Activated T-helper 2 cell treated with anti-CD3 and anti-CD28 coated beads, Interferon-gamma antibody, Interleukin-2, Interleukin-4, amounts not matched to agents 10 μg/mL and 5 μg/mL and 100 μg/mL, durations not matched to agents 14 hours and 24 hours and 36 hours (primary cell): ENCODE results near the gene OR8A1. TPM values are rescaled to one million over a fixed set of nuclear protein-coding genes. Genes with fewer than 3 reads are reported as not detected.
"Not testable (repeated sequence)": the region's sequence is repeated elsewhere in the genome, so short reads cannot be mapped to it uniquely, and the experiment has no call there.

Source experiments
- DNase-seq: peaks from one replicate; pipeline ENCODE4 v3.0.0; 2021; ENCODE audit warnings: low spot score
- H3K27ac Mint-ChIP-seq: one replicate; pipeline ENCODE4 v1.8.0; 2021; ENCODE audit warnings: mixed read lengths
- H3K27me3 Mint-ChIP-seq: one replicate; pipeline ENCODE4 v1.8.0; 2021; ENCODE audit warnings: low read depth, mixed read lengths
- H3K36me3 Mint-ChIP-seq: one replicate; pipeline ENCODE4 v1.8.0; 2021; ENCODE audit warnings: low read depth, mixed read lengths
- H3K4me1 Mint-ChIP-seq: one replicate; pipeline ENCODE4 v1.8.0; 2021; ENCODE audit warnings: low read depth, mixed read lengths
- H3K4me3 Mint-ChIP-seq: one replicate; pipeline ENCODE4 v1.8.0; 2021; ENCODE audit warnings: low read depth, mild to moderate bottlenecking, moderate library complexity, mixed read lengths
- H3K9me3 Mint-ChIP-seq: one replicate; pipeline ENCODE4 v1.8.0; 2021; ENCODE audit warnings: mixed read lengths
- intact Hi-C: fragments of 100-400 bp; cut with micrococcal nuclease; formaldehyde crosslinking; loops from one replicate; pipeline ENCODE4 v1.15.1; 2023
- total RNA-seq: library from RNA; stranded (reverse); gene quantifications from 2 replicates; pipeline ENCODE4 v1.2.3, GENCODE V29; 2022

Gene OR8A1
- total RNA-seq, 1 donor from 2014 or later: not detected

- not testable (repeated sequence) for DNase-seq, H3K27ac Mint-ChIP-seq, H3K4me1 Mint-ChIP-seq
These were observed 32.9 kb downstream of the OR8A1 start for GRCh38 chr11:124602723-124603122.

GRCh38 chr11:124605719-124606118 is 35.9 kb downstream of the OR8A1 start:
- Mint-ChIP-seq H3K27me3 (peaks cover 9% of the 10 kb centered on the region), H3K4me1 (peaks cover 2% of the 10 kb centered on the region), H3K9me3 (no peaks in the 10 kb centered on the region), H3K36me3 (no peaks in the 10 kb centered on the region), H3K4me3 (no peak overlapping the region), H3K27ac (no peak overlapping the region)
- no peak for DNase-seq
- intact Hi-C loops: no loop called here

More at GRCh38 chr11:124602723-124603122, 32.9 kb downstream of the OR8A1 start:
- H3K9me3 Mint-ChIP-seq, intact Hi-C loops, H3K4me3 Mint-ChIP-seq, H3K36me3 Mint-ChIP-seq: not testable (repeated sequence)
- peaks cover 15% of the 10 kb centered on the region for H3K27me3 Mint-ChIP-seq

- intact Hi-C loops: no loop called here
- DNase-seq: no peak
These were observed 38.4 kb downstream of the OR8A1 start for GRCh38 chr11:124608147-124608546.

GRCh38 chr11:124610295-124610694 is 40.5 kb downstream of the OR8A1 start:
- Mint-ChIP-seq H3K36me3 (no peaks in the 10 kb centered on the region), H3K4me1 (peaks cover 9% of the 10 kb centered on the region), H3K4me3 (no peak overlapping the region), H3K27ac (no peak overlapping the region), H3K27me3 (peaks cover 5% of the 10 kb centered on the region), H3K9me3 (no peaks in the 10 kb centered on the region)
- intact Hi-C loops: no loop called here
- DNase-seq: no peak

More at GRCh38 chr11:124608147-124608546, 38.4 kb downstream of the OR8A1 start:
- Mint-ChIP-seq H3K36me3 (no peaks in the 10 kb centered on the region), H3K9me3 (no peaks in the 10 kb centered on the region), H3K4me3 (no peak overlapping the region), H3K4me1 (peaks cover 9% of the 10 kb centered on the region), H3K27me3 (peaks cover 2% of the 10 kb centered on the region), H3K27ac (no peak overlapping the region)

- peaks cover 7% of the 10 kb centered on the region for H3K4me1 Mint-ChIP-seq
- H3K36me3 Mint-ChIP-seq: no peaks in the 10 kb centered on the region
- H3K4me3 Mint-ChIP-seq: no peak within 1 kb of the TSS
- DNase-seq: no peak
- H3K27me3 Mint-ChIP-seq: peaks cover 5% of the 10 kb centered on the region
- no peaks in the 10 kb centered on the region for H3K9me3 Mint-ChIP-seq
- H3K27ac Mint-ChIP-seq: no peak within 1 kb of the TSS
- intact Hi-C loops: no loop called here
These were observed 41.3 kb downstream of the OR8A1 start, which contains the start of gene PANX3 for GRCh38 chr11:124611064-124611463. TSS of gene PANX3 (plus strand) at chr11:124611428. CDS start at chr11:124611557, 129 bp downstream.

- no peak overlapping the region for H3K27ac Mint-ChIP-seq
- peaks cover 7% of the 10 kb centered on the region for H3K4me1 Mint-ChIP-seq
- no peak for DNase-seq
- no peaks in the 10 kb centered on the region for H3K9me3 Mint-ChIP-seq
- no peak overlapping the region for H3K4me3 Mint-ChIP-seq
- peaks cover 3% of the 10 kb centered on the region for H3K27me3 Mint-ChIP-seq
- intact Hi-C loops: no loop called here
- H3K36me3 Mint-ChIP-seq: no peaks in the 10 kb centered on the region
These were observed 42.2 kb downstream of the OR8A1 start for GRCh38 chr11:124612045-124612444.

GRCh38 chr11:124612567-124613246 is 42.9 kb downstream of the OR8A1 start:
- peaks cover 7% of the 10 kb centered on the region for H3K4me1 Mint-ChIP-seq
- H3K36me3 Mint-ChIP-seq: no peaks in the 10 kb centered on the region
- H3K9me3 Mint-ChIP-seq: no peaks in the 10 kb centered on the region
- H3K4me3 Mint-ChIP-seq: no peak overlapping the region
- H3K27ac Mint-ChIP-seq: no peak overlapping the region
- H3K27me3 Mint-ChIP-seq: peaks cover 8% of the 10 kb centered on the region
- intact Hi-C loops: no loop called here
- no peak for DNase-seq

- DNase-seq: no peak
- peaks cover 3% of the 10 kb centered on the region for H3K4me1 Mint-ChIP-seq
- H3K27me3 Mint-ChIP-seq: peaks cover 32% of the 10 kb centered on the region
- peaks cover 6% of the 10 kb centered on the region for H3K36me3 Mint-ChIP-seq
- intact Hi-C loops: no loop called here
- H3K9me3 Mint-ChIP-seq: no peaks in the 10 kb centered on the region
- H3K27ac Mint-ChIP-seq: no peak overlapping the region
- H3K4me3 Mint-ChIP-seq: no peak overlapping the region
These were observed 49.1 kb downstream of the OR8A1 start for GRCh38 chr11:124618863-124619262.

Other genes starting within 250 kb of the OR8A1 start
- not detected in 2 replicates for gene OR8D2, start 249.8 kb upstream of the OR8A1 start, total RNA-seq
- gene OR8B2, start 185.5 kb upstream of the OR8A1 start, total RNA-seq: not detected in 2 replicates
- gene OR8B3, start 171.0 kb upstream of the OR8A1 start, total RNA-seq: not detected in 2 replicates
- gene OR8B4, start 145.1 kb upstream of the OR8A1 start, total RNA-seq: not detected in 2 replicates
- gene OR8B8, start 124.3 kb upstream of the OR8A1 start, total RNA-seq: not detected in 2 replicates
- gene OR8B12, start 26.3 kb upstream of the OR8A1 start, total RNA-seq: not detected in 2 replicates
- not detected in 2 replicates for gene PANX3, start 41.4 kb downstream of the OR8A1 start, total RNA-seq
- gene TBRG1, start 52.9 kb downstream of the OR8A1 start, total RNA-seq: 36.1 and 37.4 TPM in 2 replicates
- 5.0 and 5.2 TPM in 2 replicates for gene SIAE, start 103.7 kb downstream of the OR8A1 start, total RNA-seq
- 2.3 and 2.9 TPM in 2 replicates for gene SPA17, start 103.9 kb downstream of the OR8A1 start, total RNA-seq
- gene NRGN, start 169.9 kb downstream of the OR8A1 start, total RNA-seq: 5.0 and 6.7 TPM in 2 replicates
- not detected in 2 replicates for gene VSIG2, start 182.3 kb downstream of the OR8A1 start, total RNA-seq
- 0.18 and 0.23 TPM in 2 replicates for gene ESAM, start 192.3 kb downstream of the OR8A1 start, total RNA-seq
- 10.5 and 10.8 TPM in 2 replicates for gene MSANTD2, start 230.4 kb downstream of the OR8A1 start, total RNA-seq